ENCODE measurements around the gene MDH1. TPM values are rescaled to one million over a fixed set of nuclear protein-coding genes. Genes with fewer than 3 reads are reported as not detected.

Gene MDH1
- total and polyA plus RNA-seq, 3 donors from 2014 or later, result 134 to 180 (median 154) TPM

- intact Hi-C loops (cut with DNase I; ENCODE audit: low total_unique reads), result no loop called here
- TF ChIP-seq CTCF (IDR thresholded peaks at IDR 0.05) (no peak), POLR2A (IDR thresholded peaks at IDR 0.05) (no peak)
- no peak overlapping the region for H3K27ac ChIP-seq
- no peaks in the 10 kb centered on the region for H3K9me3 ChIP-seq
- no peak for DNase-seq
- H3K36me3 ChIP-seq (ENCODE audit: low read depth, missing control alignments), result no peaks in the 10 kb centered on the region
- 96 to 97% methylated on average over 3 of the region's 3 CpGs for WGBS, 2 donors
- H3K27me3 ChIP-seq, result no peaks in the 10 kb centered on the region
- H3K4me3 ChIP-seq, result no peak overlapping the region
- no peaks in the 10 kb centered on the region for H3K4me1 ChIP-seq
Observed at GRCh38 chr2:63578767-63579166, 10.0 kb upstream of the MDH1 start.

- Histone ChIP-seq H3K9me3 (no peaks in the 10 kb centered on the region), H3K4me1 (no peaks in the 10 kb centered on the region), H3K36me3 (ENCODE audit: low read depth, missing control alignments) (no peaks in the 10 kb centered on the region), H3K4me3 (no peak overlapping the region), H3K27me3 (no peaks in the 10 kb centered on the region), H3K27ac (no peak overlapping the region)
- TF ChIP-seq CTCF (IDR thresholded peaks at IDR 0.05) (no peak), POLR2A (IDR thresholded peaks at IDR 0.05) (no peak)
- intact Hi-C loops (cut with DNase I; ENCODE audit: low total_unique reads), result no loop called here
- DNase-seq, result no peak
- 80 to 83% methylated on average over 4 of the region's 4 CpGs for WGBS, 2 donors
Observed at GRCh38 chr2:63580651-63581297, 8.0 kb upstream of the MDH1 start.

GRCh38 chr2:63581298-63581961, 7.3 kb upstream of the MDH1 start:
- no peak for TF ChIP-seq CTCF (IDR thresholded peaks at IDR 0.05)
- H3K27me3 ChIP-seq, result no peaks in the 10 kb centered on the region
- 60 to 73% methylated on average over 5 of the region's 5 CpGs for WGBS, 2 donors
- H3K36me3 ChIP-seq (ENCODE audit: low read depth, missing control alignments), result no peaks in the 10 kb centered on the region
- no peaks in the 10 kb centered on the region for H3K9me3 ChIP-seq
- H3K27ac ChIP-seq, result no peak overlapping the region
- no peak overlapping the region for H3K4me3 ChIP-seq
- DNase-seq, result no peak
- H3K4me1 ChIP-seq, result no peaks in the 10 kb centered on the region
- intact Hi-C loops (cut with DNase I; ENCODE audit: low total_unique reads), result no loop called here

GRCh38 chr2:63582873-63583272, 5.9 kb upstream of the MDH1 start:
- no peaks in the 10 kb centered on the region for H3K4me1 ChIP-seq
- no peaks in the 10 kb centered on the region for H3K9me3 ChIP-seq
- no peak for DNase-seq
- H3K36me3 ChIP-seq (ENCODE audit: low read depth, missing control alignments), result no peaks in the 10 kb centered on the region
- no peak overlapping the region for H3K4me3 ChIP-seq
- intact Hi-C loops (cut with DNase I; ENCODE audit: low total_unique reads), result no loop called here
- no peaks in the 10 kb centered on the region for H3K27me3 ChIP-seq
- no peak overlapping the region for H3K27ac ChIP-seq
- TF ChIP-seq POLR2A (IDR thresholded peaks at IDR 0.05) (no peak), CTCF (IDR thresholded peaks at IDR 0.05) (no peak)
- 95% methylated on average over 1 of the region's 1 CpG for WGBS, 2 donors
